NT2/D1 (cell line): ENCODE results near the gene BARHL2.
A peak's percentile ranks its signal among the peaks of the same experiment; 100 is the strongest.

Experiments
- DNase-seq: peaks from one replicate; pipeline ENCODE4 v3.0.0-alpha.2; 2011; ENCODE audit warnings: low read depth, low spot score
- H3K27me3 ChIP-seq: 2 replicates; pipeline ENCODE4 v1.6.0; 2011; ENCODE audit warnings: mild to moderate bottlenecking; ENCODE audit not compliant: insufficient read length, insufficient read depth
- H3K36me3 ChIP-seq: 2 replicates; pipeline ENCODE4 v1.6.1; 2011; ENCODE audit warnings: mild to moderate bottlenecking, low read length, mixed read lengths; ENCODE audit not compliant: insufficient read depth, insufficient read length
- H3K4me1 ChIP-seq: 2 replicates; pipeline ENCODE4 v1.5.1; 2011; ENCODE audit not compliant: insufficient read depth, insufficient read length
- H3K4me3 ChIP-seq: 2 replicates; pipeline ENCODE4 v1.5.1; 2011; ENCODE audit warnings: low read depth; ENCODE audit not compliant: insufficient read length
- H3K9ac ChIP-seq: 2 replicates; pipeline ENCODE4 v1.6.0; 2011; ENCODE audit warnings: low read depth; ENCODE audit not compliant: insufficient read length
- H3K9me3 ChIP-seq: 2 replicates; pipeline ENCODE4 v1.5.1; 2011; ENCODE audit warnings: mild to moderate bottlenecking, low read length; ENCODE audit not compliant: insufficient read depth
- SUZ12 ChIP-seq: IDR thresholded peaks from 2 replicates; pipeline ENCODE4 v1.6.1; 2011; ENCODE audit not compliant: insufficient read length, insufficient read depth; ENCODE audit errors: extremely low read depth
- YY1 ChIP-seq: IDR thresholded peaks from 2 replicates; pipeline ENCODE4 v1.6.1; 2011; ENCODE audit not compliant: insufficient read length, insufficient read depth
- ZNF274 ChIP-seq: IDR thresholded peaks from 2 replicates; pipeline ENCODE4 v1.6.1; 2011; ENCODE audit warnings: mild to moderate bottlenecking, low read depth, low read length

The BARHL2 gene

DNA sequence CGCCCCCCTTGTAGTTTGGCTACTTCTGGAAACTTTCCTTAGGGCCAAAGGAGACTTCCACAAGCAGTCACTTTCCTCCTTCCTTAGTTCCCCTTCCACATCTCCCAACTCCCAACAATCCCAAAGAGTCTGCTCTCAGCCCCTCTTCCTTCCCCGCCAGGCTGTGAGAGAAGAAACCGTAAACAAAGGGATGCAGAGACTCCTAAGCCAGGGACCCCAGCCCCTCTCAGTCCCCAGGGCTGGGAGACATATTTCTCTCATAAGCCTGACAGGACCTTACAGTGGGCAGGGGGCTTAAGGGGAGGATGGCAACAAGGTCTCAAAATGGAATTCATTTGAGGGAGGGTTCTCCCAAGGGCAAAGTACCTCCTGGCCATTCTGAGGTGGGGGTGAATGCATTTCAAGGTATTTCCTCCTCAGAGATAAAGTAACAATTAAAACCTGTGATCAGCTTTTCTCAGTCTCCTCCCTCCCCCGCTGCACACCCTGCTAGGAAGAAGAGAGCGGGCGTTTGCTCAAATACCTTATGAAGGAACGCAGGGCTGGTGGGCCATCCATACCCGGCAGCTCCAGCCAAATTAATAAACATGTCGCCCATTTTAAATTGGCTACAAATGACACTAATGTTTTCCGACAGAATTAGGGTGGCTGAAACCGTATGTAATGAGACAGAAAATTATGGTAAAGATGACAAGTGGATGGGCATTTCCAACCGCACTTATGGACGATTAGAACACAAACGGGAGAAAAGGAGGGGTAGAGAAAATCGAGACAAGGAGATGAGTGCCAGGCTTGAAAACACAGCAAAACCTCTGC is 4.0 kb downstream of the BARHL2 start:
- H3K36me3 ChIP-seq: no peaks in the 10 kb centered on the region
- peaks cover 98% of the 10 kb centered on the region for H3K27me3 ChIP-seq
- TF ChIP-seq SUZ12: no peak
- TF ChIP-seq YY1: no peak
- no peak for TF ChIP-seq ZNF274
- no peaks in the 10 kb centered on the region for H3K4me1 ChIP-seq
- no peak overlapping the region for H3K4me3 ChIP-seq
- H3K9me3 ChIP-seq: no peaks in the 10 kb centered on the region
- no peak for DNase-seq
- no peak overlapping the region for H3K9ac ChIP-seq

DNA sequence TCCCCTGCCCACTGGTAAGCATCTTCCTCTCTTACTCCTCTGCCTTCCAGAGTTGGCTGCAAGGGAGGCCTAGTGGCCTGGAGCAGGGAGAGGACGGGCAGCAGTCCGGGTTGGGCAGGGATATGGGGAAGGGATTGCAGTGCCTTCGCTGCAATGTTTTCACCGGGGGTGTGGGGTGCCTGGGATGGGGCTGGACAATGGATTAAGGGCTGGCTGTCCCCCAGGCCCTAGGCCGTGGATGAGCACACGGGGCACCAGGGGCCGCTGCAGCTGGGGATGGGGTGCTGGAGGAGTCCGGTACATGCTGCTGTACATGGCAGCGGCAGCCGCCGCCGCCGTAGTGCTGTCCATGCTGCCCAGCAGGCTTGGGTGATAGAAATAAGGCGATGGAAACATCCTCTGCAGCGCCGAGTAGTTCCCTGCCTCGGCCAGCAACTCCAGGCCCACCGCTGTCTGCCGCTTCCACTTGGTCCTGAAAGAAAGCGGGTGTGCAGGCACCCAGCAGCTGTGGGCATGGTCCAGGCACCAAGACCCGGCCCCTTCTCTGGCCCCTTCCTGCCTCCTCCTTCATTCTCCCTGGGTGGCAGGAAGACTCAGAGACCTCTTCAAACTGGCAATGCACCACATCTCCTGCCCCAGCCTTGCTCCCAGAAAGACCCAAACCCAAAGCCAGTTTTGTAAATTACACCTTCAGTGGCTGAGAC is 4.8 kb downstream of the BARHL2 start:
- Histone ChIP-seq H3K4me1 (no peaks in the 10 kb centered on the region), H3K9ac (no peak overlapping the region), H3K36me3 (no peaks in the 10 kb centered on the region), H3K4me3 (no peak overlapping the region), H3K9me3 (no peaks in the 10 kb centered on the region), H3K27me3 (peaks cover 99% of the 10 kb centered on the region)
- TF ChIP-seq SUZ12 (no peak), ZNF274 (no peak), YY1 (no peak)
- no peak for DNase-seq

DNA sequence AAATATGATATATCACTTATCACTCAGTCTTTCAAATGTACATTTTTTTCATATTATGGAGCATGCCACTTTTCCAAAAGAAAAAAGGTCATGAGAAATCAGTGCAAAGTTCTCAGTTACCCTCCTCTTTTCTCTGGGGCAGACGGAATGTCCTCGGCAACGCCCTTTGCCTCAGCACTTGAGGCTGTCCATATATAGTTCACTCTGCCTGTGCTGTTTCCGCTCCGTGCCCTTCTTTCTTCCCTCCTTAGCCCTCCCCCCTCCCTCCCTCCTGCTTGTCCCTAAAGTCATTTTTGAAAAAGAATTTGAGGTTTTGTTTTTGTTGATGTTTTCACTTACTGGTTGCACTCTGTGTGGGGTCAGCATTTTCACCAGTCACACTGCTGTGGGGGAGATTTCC is 5.4 kb downstream of the BARHL2 start:
- no peak overlapping the region for H3K4me3 ChIP-seq
- no peaks in the 10 kb centered on the region for H3K36me3 ChIP-seq
- H3K4me1 ChIP-seq: no peaks in the 10 kb centered on the region
- DNase-seq: no peak
- H3K9ac ChIP-seq: no peak overlapping the region
- TF ChIP-seq ZNF274 (no peak), YY1 (no peak), SUZ12 (no peak)
- no peaks in the 10 kb centered on the region for H3K9me3 ChIP-seq
- peaks cover 96% of the 10 kb centered on the region for H3K27me3 ChIP-seq

DNA sequence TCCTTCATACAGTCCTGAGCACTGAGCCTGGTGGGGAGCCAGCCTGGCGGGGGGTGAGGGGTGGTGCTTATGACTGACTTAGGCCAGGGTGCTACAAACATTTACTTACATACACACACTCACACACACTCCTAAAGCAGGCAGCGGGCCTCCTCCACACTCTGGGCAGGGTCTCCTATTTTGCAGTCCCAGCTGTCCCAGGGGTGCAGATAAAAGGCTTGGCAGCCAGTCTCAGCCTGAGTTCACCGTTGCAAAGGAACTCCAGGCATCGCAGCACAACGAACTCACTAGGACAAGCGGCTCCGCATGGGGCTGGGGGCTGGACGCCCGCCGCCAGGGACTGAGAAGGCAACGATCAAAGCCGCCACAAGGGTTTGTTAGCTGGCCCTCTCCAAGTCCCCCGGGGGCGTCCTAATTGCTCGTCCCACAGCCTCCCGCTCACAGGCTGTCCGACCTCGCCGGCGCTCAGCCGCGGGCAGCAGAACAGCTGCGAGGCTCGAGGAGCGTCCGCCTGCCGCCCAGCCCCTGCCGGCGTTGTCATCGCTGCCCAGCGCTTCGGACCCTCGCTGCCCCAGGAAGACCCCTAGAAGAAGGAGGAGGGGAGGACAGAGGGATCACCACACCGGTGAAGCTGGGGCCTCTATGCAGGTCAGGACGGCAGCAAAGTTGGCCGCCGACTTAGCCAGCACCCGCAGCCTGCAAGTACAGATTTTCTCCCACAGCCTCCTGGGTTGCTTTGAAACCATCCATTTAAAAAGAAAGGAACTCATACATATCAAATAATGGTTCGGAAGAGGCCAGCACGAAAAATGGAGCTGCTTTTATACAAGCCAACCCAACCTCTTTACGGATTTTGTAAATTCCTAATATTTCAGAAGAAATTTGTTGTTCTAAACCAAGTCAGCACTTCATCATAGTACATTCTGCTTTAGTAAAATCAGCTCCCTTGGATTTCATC is 6.2 kb downstream of the BARHL2 start:
- no peaks in the 10 kb centered on the region for H3K9me3 ChIP-seq
- H3K9ac ChIP-seq: peak overlapping the region; percentile 50
- DNase-seq: no peak
- no peak for TF ChIP-seq ZNF274
- no peak for TF ChIP-seq YY1
- TF ChIP-seq SUZ12: peak; percentile 51
- H3K4me1 ChIP-seq: no peaks in the 10 kb centered on the region
- peak overlapping the region; percentile 19 for H3K4me3 ChIP-seq
- peaks cover 96% of the 10 kb centered on the region for H3K27me3 ChIP-seq
- no peaks in the 10 kb centered on the region for H3K36me3 ChIP-seq

DNA sequence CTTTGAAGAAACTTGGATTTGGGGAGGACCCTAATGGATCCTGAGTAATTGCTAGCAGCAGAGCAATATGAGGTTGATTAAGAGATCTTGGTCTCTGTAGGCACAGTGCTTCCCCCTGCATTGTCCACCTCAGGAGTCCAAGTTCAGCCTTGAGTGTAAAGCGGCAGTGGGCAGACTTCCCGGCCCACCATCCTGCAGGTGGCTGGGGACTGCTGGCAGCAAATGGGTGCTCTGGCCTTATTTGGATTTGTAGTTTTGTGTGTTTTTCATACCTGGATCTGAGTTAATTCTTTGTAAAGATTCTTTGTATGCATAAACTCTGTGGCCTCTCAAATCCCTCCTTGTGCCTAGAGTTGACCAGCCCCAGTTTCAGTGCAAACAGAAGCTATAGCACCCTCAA is 7.6 kb downstream of the BARHL2 start:
- H3K4me1 ChIP-seq: no peaks in the 10 kb centered on the region
- peaks cover 96% of the 10 kb centered on the region for H3K27me3 ChIP-seq
- no peak for DNase-seq

DNA sequence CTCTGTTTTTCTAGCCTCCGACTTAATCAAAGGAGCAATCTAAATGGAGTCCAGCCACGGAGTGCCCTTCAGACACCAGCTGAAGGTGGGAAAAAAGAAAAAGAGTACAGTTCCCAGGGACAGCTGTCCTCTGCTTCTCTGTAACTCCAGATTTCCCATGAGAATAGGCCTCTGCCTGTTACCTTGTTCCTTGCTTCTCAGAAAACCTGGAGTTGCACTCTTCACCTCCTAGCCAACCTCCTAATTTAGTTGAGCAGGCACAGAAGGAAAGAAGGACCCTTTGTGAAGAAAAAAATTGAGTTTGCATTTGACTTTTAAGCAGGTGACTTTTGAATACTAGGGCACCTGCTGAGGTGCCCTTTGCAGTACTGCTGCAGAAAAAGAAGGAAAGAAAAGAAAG is 8.3 kb downstream of the BARHL2 start:
- Histone ChIP-seq H3K36me3 (no peaks in the 10 kb centered on the region), H3K27me3 (peaks cover 96% of the 10 kb centered on the region), H3K9me3 (no peaks in the 10 kb centered on the region), H3K9ac (no peak overlapping the region), H3K4me1 (no peaks in the 10 kb centered on the region), H3K4me3 (no peak overlapping the region)
- TF ChIP-seq YY1: no peak
- TF ChIP-seq ZNF274: no peak
- no peak for TF ChIP-seq SUZ12
- no peak for DNase-seq

More for the DNA sequence above, 7.6 kb downstream of the BARHL2 start:
- Histone ChIP-seq H3K36me3 (no peaks in the 10 kb centered on the region), H3K4me3 (no peak overlapping the region), H3K9me3 (no peaks in the 10 kb centered on the region), H3K9ac (no peak overlapping the region)
- no peak for TF ChIP-seq YY1
- TF ChIP-seq ZNF274: no peak
- TF ChIP-seq SUZ12: no peak
